HepG2 (cell line): ENCODE results near the gene SIMC1. TPM values are rescaled to one million over a fixed set of nuclear protein-coding genes. Genes with fewer than 3 reads are reported as not detected.
A peak's percentile ranks its signal among the peaks of the same experiment; 100 is the strongest.
"Not testable (repeated sequence)": the region's sequence is repeated elsewhere in the genome, so short reads cannot be mapped to it uniquely, and the experiment has no call there.

Experiments used
- ATAC-seq: fragments of 200-7000 bp; cut with Tn5 transposase; 3 replicates; pipeline ENCODE4 v1.9.1; 2020; ENCODE audit warnings: mild to moderate bottlenecking, moderate library complexity
- BruUV-seq: library from RNA; stranded (reverse); fragments of 400-500 nt; replicated peaks from 2 replicates; lab custom pipeline; 2021; lab: Mats Ljungman, UMichigan
- CTCF ChIA-PET: fragments of 300-600 bp; formaldehyde crosslinking; extraction: SDS; loops from one replicate; lab custom pipeline; 2021; ENCODE audit warnings: low total read pairs, inconsistent platforms, low intra/inter-chr PET ratio; lab: Yijun Ruan, JAX
- POLR2A ChIA-PET: fragments of 350-600 bp; sonication (Branson Sonifier 250); formaldehyde crosslinking; loops from one replicate; lab custom pipeline; 2020; ENCODE audit warnings: antibody characterized with exemption, inconsistent platforms; lab: Yijun Ruan, JAX
- DNase-seq: peaks from one replicate; pipeline ENCODE4 v3.0.0-alpha.2; 2015; ENCODE audit warnings: low spot score
- FAIRE-seq: peaks from 3 replicates; lab custom pipeline; 2011; peaks lifted over from hg19 to GRCh38; lab: Jason Lieb, UNC
- H2AFZ ChIP-seq: one replicate; pipeline ENCODE4 v1.6.1; 2011; ENCODE audit warnings: low read length, inconsistent platforms
- H3K27ac ChIP-seq: fragments of 300-600 bp; 3 replicates; pipeline ENCODE4 v1.8.0; 2011; ENCODE audit warnings: mixed run types, mild to moderate bottlenecking, mixed read lengths, low read length, inconsistent platforms; ENCODE audit not compliant: insufficient read depth; ENCODE audit errors: extremely low read length
- H3K27me3 ChIP-seq, 2 experiments: fragments of 200-600 bp in 1 of 2; 2 replicates in 1 of 2; 3 replicates in 1 of 2; pipeline versions ENCODE4 v1.6.0 to v1.8.0; 2011; ENCODE audit warnings: low read length in 2 of 2, mild to moderate bottlenecking in 2 of 2, moderate library complexity in 2 of 2, inconsistent platforms in 1 of 2; ENCODE audit not compliant: insufficient read depth in 2 of 2, control insufficient read depth in 1 of 2
- H3K36me3 ChIP-seq, 2 experiments: fragments of 200-600 bp in 1 of 2; replicated peaks in 1 of 2; 2 replicates in 1 of 2; 3 replicates in 1 of 2; pipeline versions ENCODE4 v1.5.1 to v1.8.0; 2011; ENCODE audit warnings: low read length in 2 of 2, inconsistent platforms in 1 of 2; ENCODE audit not compliant: insufficient read depth in 2 of 2, control insufficient read depth in 1 of 2
- H3K4me1 ChIP-seq: 2 replicates; pipeline ENCODE4 v1.5.1; 2012; ENCODE audit warnings: low read length, inconsistent platforms; ENCODE audit not compliant: insufficient read depth
- H3K4me2 ChIP-seq: 2 replicates; pipeline ENCODE4 v1.6.0; 2011; ENCODE audit warnings: low read depth, low read length, inconsistent platforms
- H3K4me3 ChIP-seq, 3 experiments: fragments of 200-600 bp in 1 of 3; sonication (generic), shearing (Covaris generic) in 1 of 3; replicated peaks in 1 of 3; 2 replicates each; pipeline ENCODE4 v1.5.1; 2011 to 2016; ENCODE audit warnings: low read length in 3 of 3, inconsistent platforms in 2 of 3, low read depth in 2 of 3, mild to moderate bottlenecking in 2 of 3, control low read depth in 1 of 3, mixed read lengths in 1 of 3; ENCODE audit not compliant: insufficient read depth in 1 of 3
- H3K79me2 ChIP-seq: one replicate; pipeline ENCODE4 v1.6.1; 2011; ENCODE audit warnings: low read length, inconsistent platforms; ENCODE audit not compliant: insufficient read depth
- H3K9ac ChIP-seq: 2 replicates; pipeline ENCODE4 v1.6.0; 2011; ENCODE audit warnings: mild to moderate bottlenecking, low read depth, low read length, inconsistent platforms; ENCODE audit not compliant: insufficient read depth
- H3K9me3 ChIP-seq: 2 replicates; pipeline ENCODE4 v1.5.1; 2012; ENCODE audit warnings: mild to moderate bottlenecking, low read length
- H4K20me1 ChIP-seq: 2 replicates; pipeline ENCODE4 v1.6.0; 2011; ENCODE audit warnings: inconsistent platforms, mild to moderate bottlenecking, low read length, moderate library complexity; ENCODE audit not compliant: insufficient read depth
- GABPB1 ChIP-seq: IDR thresholded peaks from 2 replicates; pipeline ENCODE4 v1.6.1; 2016; ENCODE audit warnings: mild to moderate bottlenecking, missing genetic modification reagents, moderate library complexity, missing compliant biosample characterization
- MTERF4 ChIP-seq: sonication (generic); formaldehyde crosslinking; IDR thresholded peaks from 2 replicates; pipeline ENCODE4 v1.8.0; 2023; ENCODE audit warnings: mild to moderate bottlenecking, missing genetic modification reagents
- UBTF ChIP-seq: sonication (generic); formaldehyde crosslinking; IDR thresholded peaks from 2 replicates; pipeline ENCODE4 v1.4.0; 2020; ENCODE audit warnings: mild to moderate bottlenecking, missing genetic modification reagents
- WGBS: methylation state at CpG from one replicate; pipeline ENCODE4 v1.1.6; 2017; ENCODE audit warnings: low lambda C conversion rate; 5-methylcytosine and 5-hydroxymethylcytosine counted together
- in situ Hi-C: cut with HindIII; loops from 2 replicates; pipeline ENCODE4 v1.10.0; 2017; ENCODE audit warnings: low pct_unique_long_range_greater_than_20kb; ENCODE audit not compliant: extremely low pct_ligation_motif_present
- intact Hi-C: fragments of 100-400 bp; cut with micrococcal nuclease; formaldehyde crosslinking; loops from one replicate; pipeline ENCODE4 v1.10.0; 2022; ENCODE audit not compliant: unreplicated experiment
- polyA plus RNA-seq, 8 experiments: library from polyadenylated mRNA; depleted of rRNA in 3 of 8; stranded (reverse) in 7 of 8; unstranded in 1 of 8; fragments of >200 nt; fragmentation: Illumina TruSeq in 4 of 8; extraction: Trizol in 4 of 8; gene quantifications; 2 replicates each; pipeline versions ENCODE4 v1.2.1 to v1.2.3, GENCODE V29; 2011 to 2016; ENCODE audit warnings: low read depth in 4 of 8, missing spikeins in 1 of 8, mixed read lengths in 1 of 8; ENCODE audit not compliant: insufficient read depth in 1 of 8
- total RNA-seq, 5 experiments: library from RNA; depleted of rRNA; stranded (reverse); fragments of >200 nt; fragmentation: Illumina TruSeq; extraction: Trizol; gene quantifications; 2 replicates each; pipeline ENCODE4 v1.2.3, GENCODE V29; 2016; ENCODE audit warnings: low read depth in 1 of 5
- TF ChIP-seq, protein P1 (sequence below): sonication (generic); formaldehyde crosslinking; IDR thresholded peaks from 2 replicates; pipeline ENCODE4 v1.4.0; 2020; ENCODE audit warnings: missing genetic modification reagents
- TF ChIP-seq, protein P2 (sequence below): sonication (generic); formaldehyde crosslinking; IDR thresholded peaks from 2 replicates; pipeline ENCODE4 v1.5.1; 2020; ENCODE audit warnings: mild to moderate bottlenecking, missing genetic modification reagents, moderate library complexity

SIMC1 gene
- total and polyA plus RNA-seq, 2 of the 13 experiments (the other 11 are each of a cell fraction or from before 2014, with no cell fraction given) = 5.4 to 6.8 TPM

DNA sequence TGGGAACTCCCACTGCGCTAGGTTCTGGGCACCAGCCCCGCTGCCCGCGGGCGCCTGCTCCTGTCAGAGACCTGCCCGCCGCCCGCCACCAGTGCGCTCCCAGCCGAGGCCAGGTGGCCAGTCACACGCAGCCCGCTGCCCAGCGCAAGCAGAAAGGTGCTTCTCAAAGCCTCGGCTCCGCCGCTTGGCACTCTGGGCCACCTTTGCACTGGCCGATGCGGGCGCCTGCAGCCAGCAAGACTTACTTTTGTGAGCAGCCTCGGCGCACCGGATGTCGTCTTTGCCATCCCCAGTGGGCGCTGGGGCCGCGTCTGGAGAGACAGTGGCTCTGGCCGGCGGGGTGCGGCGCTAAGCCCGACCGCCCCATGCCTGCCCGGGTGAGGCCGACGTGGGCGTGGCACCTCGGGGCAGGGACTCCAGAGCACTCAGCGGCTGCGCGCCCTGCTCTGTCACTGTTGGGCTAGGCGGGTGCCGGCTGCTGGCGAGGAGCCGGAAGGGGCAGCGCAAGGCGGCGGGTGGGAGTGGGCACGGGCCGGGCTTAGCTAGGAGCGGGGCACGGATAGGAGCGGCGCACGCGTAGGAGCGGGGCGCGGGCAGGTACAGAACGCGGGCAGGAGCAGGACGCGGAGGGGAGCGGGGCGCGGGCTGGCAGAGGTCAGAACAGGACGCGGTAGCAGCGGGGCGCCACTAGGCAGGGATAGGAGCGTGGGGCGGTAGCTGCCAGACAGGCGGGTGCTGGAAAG lies 39.1 kb upstream of the SIMC1 start:
- H3K79me2 ChIP-seq, BruUV-seq, H3K9me3 ChIP-seq, POLR2A ChIA-PET, H3K27ac ChIP-seq, H3K4me1 ChIP-seq, H4K20me1 ChIP-seq, H3K9ac ChIP-seq, intact Hi-C loops, in situ Hi-C loops, H3K27me3 ChIP-seq, H3K36me3 ChIP-seq: not testable (repeated sequence)
- Histone ChIP-seq H3K4me2 (peak overlapping the region; percentile 51), H3K4me3 (peak overlapping the region in 2 of 3 experiments; percentile 35 to 57; a peak in 3 of 6 replicates)
- TF ChIP-seq UBTF (CRISPR knock-in tag) (peak; percentile 39; the same call in 1 of the 2 replicates), GABPB1 (CRISPR knock-in tag) (peak; percentile 29; the same call in 1 of the 2 replicates), MTERF4 (CRISPR knock-in tag) (0 out of 2 replicates have a peak, but pooled peaks have one; percentile 33)
- TF ChIP-seq, protein P1, sequence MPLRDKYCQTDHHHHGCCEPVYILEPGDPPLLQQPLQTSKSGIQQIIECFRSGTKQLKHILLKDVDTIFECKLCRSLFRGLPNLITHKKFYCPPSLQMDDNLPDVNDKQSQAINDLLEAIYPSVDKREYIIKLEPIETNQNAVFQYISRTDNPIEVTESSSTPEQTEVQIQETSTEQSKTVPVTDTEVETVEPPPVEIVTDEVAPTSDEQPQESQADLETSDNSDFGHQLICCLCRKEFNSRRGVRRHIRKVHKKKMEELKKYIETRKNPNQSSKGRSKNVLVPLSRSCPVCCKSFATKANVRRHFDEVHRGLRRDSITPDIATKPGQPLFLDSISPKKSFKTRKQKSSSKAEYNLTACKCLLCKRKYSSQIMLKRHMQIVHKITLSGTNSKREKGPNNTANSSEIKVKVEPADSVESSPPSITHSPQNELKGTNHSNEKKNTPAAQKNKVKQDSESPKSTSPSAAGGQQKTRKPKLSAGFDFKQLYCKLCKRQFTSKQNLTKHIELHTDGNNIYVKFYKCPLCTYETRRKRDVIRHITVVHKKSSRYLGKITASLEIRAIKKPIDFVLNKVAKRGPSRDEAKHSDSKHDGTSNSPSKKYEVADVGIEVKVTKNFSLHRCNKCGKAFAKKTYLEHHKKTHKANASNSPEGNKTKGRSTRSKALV (CRISPR knock-in tag) = peak; percentile 96
- TF ChIP-seq, protein P2, sequence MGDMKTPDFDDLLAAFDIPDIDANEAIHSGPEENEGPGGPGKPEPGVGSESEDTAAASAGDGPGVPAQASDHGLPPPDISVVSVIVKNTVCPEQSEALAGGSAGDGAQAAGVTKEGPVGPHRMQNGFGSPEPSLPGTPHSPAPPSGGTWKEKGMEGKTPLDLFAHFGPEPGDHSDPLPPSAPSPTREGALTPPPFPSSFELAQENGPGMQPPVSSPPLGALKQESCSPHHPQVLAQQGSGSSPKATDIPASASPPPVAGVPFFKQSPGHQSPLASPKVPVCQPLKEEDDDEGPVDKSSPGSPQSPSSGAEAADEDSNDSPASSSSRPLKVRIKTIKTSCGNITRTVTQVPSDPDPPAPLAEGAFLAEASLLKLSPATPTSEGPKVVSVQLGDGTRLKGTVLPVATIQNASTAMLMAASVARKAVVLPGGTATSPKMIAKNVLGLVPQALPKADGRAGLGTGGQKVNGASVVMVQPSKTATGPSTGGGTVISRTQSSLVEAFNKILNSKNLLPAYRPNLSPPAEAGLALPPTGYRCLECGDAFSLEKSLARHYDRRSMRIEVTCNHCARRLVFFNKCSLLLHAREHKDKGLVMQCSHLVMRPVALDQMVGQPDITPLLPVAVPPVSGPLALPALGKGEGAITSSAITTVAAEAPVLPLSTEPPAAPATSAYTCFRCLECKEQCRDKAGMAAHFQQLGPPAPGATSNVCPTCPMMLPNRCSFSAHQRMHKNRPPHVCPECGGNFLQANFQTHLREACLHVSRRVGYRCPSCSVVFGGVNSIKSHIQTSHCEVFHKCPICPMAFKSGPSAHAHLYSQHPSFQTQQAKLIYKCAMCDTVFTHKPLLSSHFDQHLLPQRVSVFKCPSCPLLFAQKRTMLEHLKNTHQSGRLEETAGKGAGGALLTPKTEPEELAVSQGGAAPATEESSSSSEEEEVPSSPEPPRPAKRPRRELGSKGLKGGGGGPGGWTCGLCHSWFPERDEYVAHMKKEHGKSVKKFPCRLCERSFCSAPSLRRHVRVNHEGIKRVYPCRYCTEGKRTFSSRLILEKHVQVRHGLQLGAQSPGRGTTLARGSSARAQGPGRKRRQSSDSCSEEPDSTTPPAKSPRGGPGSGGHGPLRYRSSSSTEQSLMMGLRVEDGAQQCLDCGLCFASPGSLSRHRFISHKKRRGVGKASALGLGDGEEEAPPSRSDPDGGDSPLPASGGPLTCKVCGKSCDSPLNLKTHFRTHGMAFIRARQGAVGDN (CRISPR knock-in tag) = peak; percentile 39
- TF ChIP-seq, all 625 proteins: peak for 5; not testable (repeated sequence) for 620
- DNase-seq, FAIRE-seq, H2AFZ ChIP-seq, CTCF ChIA-PET: not testable (repeated sequence)
- ATAC-seq = peak; percentile 67
- 11% methylated on average over 40 of the region's 72 CpGs for WGBS
